ENCODE measurements around the gene ARHGAP4. TPM values are rescaled to one million over a fixed set of nuclear protein-coding genes. Genes with fewer than 3 reads are reported as not detected.

The ARHGAP4 gene
- total and polyA plus RNA-seq, 2 of the 4 experiments (the other 2 are of a cell fraction) = 0.18 to 0.72 TPM

GRCh38 chrX:153882557-153882956, 43.5 kb downstream of the ARHGAP4 start:
- Histone ChIP-seq H3K27me3 (ENCODE audit: control insufficient read depth, insufficient read depth, low read length) (peaks cover 64% of the 10 kb centered on the region), H2AFZ (replicated peaks; ENCODE audit: low read length, poor library complexity) (peak overlapping the region; percentile 58), H2AK9ac (replicated peaks; ENCODE audit: low read depth, low read length, poor library complexity) (no peak overlapping the region), H2AK5ac (ENCODE audit: low read depth, low read length) (no peak overlapping the region), H3K79me1 (ENCODE audit: low read depth in 1 of 2, low read length in 2 of 2) (no peaks in the 10 kb centered on the region), H3K36me3 (ENCODE audit: control insufficient read depth, insufficient read depth, low read length) (no peaks in the 10 kb centered on the region), H3K4me2 (ENCODE audit: low read depth, low read length) (no peak overlapping the region), H3K23ac (ENCODE audit: low read depth, low read length) (no peak overlapping the region), H3K56ac (ENCODE audit: extremely low read depth, insufficient read depth, low read length) (no peak overlapping the region), H3K18ac (ENCODE audit: low read depth, low read length) (no peak overlapping the region), H3K4me3 (ENCODE audit: insufficient read depth, low read depth, low read length) (no peak overlapping the region), H4K20me1 (ENCODE audit: insufficient read depth, low read length) (no peaks in the 10 kb centered on the region), H2BK20ac (ENCODE audit: low read depth, low read length) (no peak overlapping the region), H3K9me3 (ENCODE audit: control insufficient read depth, insufficient read depth, low read length) (no peaks in the 10 kb centered on the region; the same call in 1 of the 2 replicates), H3K27ac (ENCODE audit: insufficient read depth, low read length) (no peak overlapping the region), H3K4ac (ENCODE audit: low read depth, low read length) (no peak overlapping the region), H2BK120ac (ENCODE audit: low read depth, low read length) (no peak overlapping the region), H3K9ac (ENCODE audit: low read depth, low read length) (no peak overlapping the region), H2BK5ac (ENCODE audit: low read depth, low read length, poor library complexity, severe bottlenecking) (no peak overlapping the region), H3K4me1 (ENCODE audit: control insufficient read depth, insufficient read depth, low read length) (no peaks in the 10 kb centered on the region), H4K8ac (ENCODE audit: low read depth in 2 of 2, low read length in 2 of 2) (no peak overlapping the region), H4K5ac (ENCODE audit: low read depth, low read length) (no peak overlapping the region), H3K9me1 (ENCODE audit: insufficient read depth, low read length) (no peaks in the 10 kb centered on the region), H2BK15ac (ENCODE audit: low read depth, low read length) (no peak overlapping the region), H4K91ac (ENCODE audit: insufficient read depth, low read depth, low read length) (no peak overlapping the region), H3K14ac (replicated peaks; ENCODE audit: low read depth, low read length) (no peak overlapping the region)
- CTCF ChIA-PET = no interaction called here
- TF ChIP-seq SMC3 (IDR thresholded peaks at IDR 0.05; ENCODE audit: low read depth, low read length) (no peak), CTCF (conservative IDR thresholded peaks at IDR 0.05; ENCODE audit: low read depth, low read length) (no peak), POLR2A (IDR thresholded peaks at IDR 0.05; ENCODE audit: low read depth, low read length) (no peak), FOS (IDR thresholded peaks at IDR 0.05; ENCODE audit: low read depth, low read length) (no peak), ELK1 (IDR thresholded peaks at IDR 0.05; ENCODE audit: borderline replicate concordance, low read depth, low read length) (no peak), MAFK (IDR thresholded peaks at IDR 0.05; ENCODE audit: low read depth, low read length) (no peak)
- TF ChIP-seq, protein P1, sequence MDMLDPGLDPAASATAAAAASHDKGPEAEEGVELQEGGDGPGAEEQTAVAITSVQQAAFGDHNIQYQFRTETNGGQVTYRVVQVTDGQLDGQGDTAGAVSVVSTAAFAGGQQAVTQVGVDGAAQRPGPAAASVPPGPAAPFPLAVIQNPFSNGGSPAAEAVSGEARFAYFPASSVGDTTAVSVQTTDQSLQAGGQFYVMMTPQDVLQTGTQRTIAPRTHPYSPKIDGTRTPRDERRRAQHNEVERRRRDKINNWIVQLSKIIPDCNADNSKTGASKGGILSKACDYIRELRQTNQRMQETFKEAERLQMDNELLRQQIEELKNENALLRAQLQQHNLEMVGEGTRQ (IDR thresholded peaks at IDR 0.05; ENCODE audit: low read depth, low read length) = no peak
- DNase-seq = no peak
- intact Hi-C loops (cut with micrococcal nuclease) = no loop called here
- POLR2A ChIA-PET (ENCODE audit: unreplicated experiment) = no interaction called here
- in situ Hi-C loops (cut with MboI; ENCODE audit: low sequenced_read_pairs) = no loop called here
- dilution Hi-C loops (cut with HindIII; ENCODE audit: low sequenced_read_pairs, unreplicated experiment) = no loop called here
- BruUV-seq (replicated peaks) = no TSS peak
- no peak for ATAC-seq (ENCODE audit: low read depth)
- no CpG with 5 or more reads among the region's 7 CpGs for WGBS, 2 experiments (ENCODE audit: extremely low coverage in 2 of 2, insufficient read length in 1 of 2)

Data from IMR-90 (cell line).